ENCODE measurements around the gene IFT27. TPM values are rescaled to one million over a fixed set of nuclear protein-coding genes. Genes with fewer than 3 reads are reported as not detected.

The IFT27 gene
- polyA plus RNA-seq, 1 donor (not counting 4 experiments of a cell fraction or from before 2014, with no cell fraction given) = 18.5 TPM

DNA sequence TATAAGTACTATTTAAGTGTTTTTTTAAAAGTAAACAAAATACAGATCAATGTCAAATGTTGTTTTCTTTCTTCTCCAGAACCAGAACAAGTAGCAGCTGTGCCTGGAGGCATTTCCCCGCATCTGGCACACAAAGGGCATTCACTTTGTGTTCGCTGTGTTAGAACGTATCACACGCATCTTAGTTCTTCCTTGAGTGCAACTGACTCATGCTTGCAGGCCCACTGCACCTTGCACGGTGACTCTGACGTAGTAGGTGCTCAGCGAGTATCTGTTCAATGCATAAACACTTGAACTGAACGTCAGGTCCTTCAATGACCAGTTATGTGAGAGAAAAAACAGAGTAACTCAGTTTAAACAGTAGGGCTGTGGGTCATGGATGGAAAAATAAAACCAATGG, 3.5 kb downstream of the IFT27 start:
- H3K27me3 ChIP-seq (ENCODE audit: control insufficient read depth, extremely low read depth, insufficient read depth, low read length) = no peaks in the 10 kb centered on the region
- no peak overlapping the region for H3K27ac ChIP-seq (ENCODE audit: control insufficient read depth, insufficient read depth, low read length)
- TF ChIP-seq CTCF (optimal IDR thresholded peaks at IDR 0.05 in 1 of 3, IDR thresholded peaks at IDR 0.05 in 1 of 3, conservative IDR thresholded peaks at IDR 0.05 in 1 of 3; ENCODE audit: extremely low read depth in 1 of 3, insufficient read depth in 2 of 3, low read length in 3 of 3) = no peak
- TF ChIP-seq EZH2 (IDR thresholded peaks at IDR 0.05; ENCODE audit: low read length) = no peak
- no peaks in the 10 kb centered on the region for H3K36me3 ChIP-seq (ENCODE audit: control insufficient read depth in 2 of 2, extremely low read depth in 1 of 2, insufficient read depth in 2 of 2, low read length in 2 of 2)
- H3K9ac ChIP-seq (ENCODE audit: control insufficient read depth, extremely low read depth, insufficient read depth, low read length) = no peak overlapping the region
- H3K9me3 ChIP-seq (ENCODE audit: control insufficient read depth, low read depth, low read length) = no peaks in the 10 kb centered on the region
- dilution Hi-C loops (cut with MboI; ENCODE audit: extremely low pct_ligation_motif_present, low sequenced_read_pairs) = loop anchor here (10.0 kb wide), 1 partner anchor 62 kb away; no protein-coding TSS in a partner anchor
- no peak overlapping the region for H3K4me3 ChIP-seq (ENCODE audit: control insufficient read depth in 2 of 3, extremely low read depth in 1 of 3, insufficient read depth in 2 of 3, low read depth in 1 of 3, low read length in 3 of 3)
- no peak overlapping the region for H3K4me2 ChIP-seq (ENCODE audit: control insufficient read depth, extremely low read depth, insufficient read depth, low read depth, low read length)
- H4K20me1 ChIP-seq (ENCODE audit: control insufficient read depth, extremely low read depth, insufficient read depth, low read length) = no peaks in the 10 kb centered on the region
- no peak for FAIRE-seq
- H3K79me2 ChIP-seq (ENCODE audit: control insufficient read depth, insufficient read depth, low read length) = peaks cover 4% of the 10 kb centered on the region
- no peak overlapping the region for H2AFZ ChIP-seq (ENCODE audit: control insufficient read depth, low read length)
- H3K4me1 ChIP-seq (ENCODE audit: control insufficient read depth, extremely low read depth, insufficient read depth, low read length) = peaks cover 11% of the 10 kb centered on the region
- H3K9me1 ChIP-seq (ENCODE audit: control insufficient read depth, extremely low read depth, insufficient read depth, low read length) = peaks cover 4% of the 10 kb centered on the region
- no peak for DNase-seq (ENCODE audit: low read depth, low spot score)

- H4K20me1 ChIP-seq (ENCODE audit: control insufficient read depth, extremely low read depth, insufficient read depth, low read length) = no peaks in the 10 kb centered on the region
- dilution Hi-C loops (cut with MboI; ENCODE audit: extremely low pct_ligation_motif_present, low sequenced_read_pairs) = loop anchor here (10.0 kb wide), 1 partner anchor 63 kb away; no protein-coding TSS in a partner anchor
- DNase-seq (ENCODE audit: low read depth, low spot score) (no peak), FAIRE-seq (no peak)
- no peak overlapping the region for H3K4me3 ChIP-seq (ENCODE audit: control insufficient read depth in 2 of 3, extremely low read depth in 1 of 3, insufficient read depth in 2 of 3, low read depth in 1 of 3, low read length in 3 of 3)
- H3K4me2 ChIP-seq (ENCODE audit: control insufficient read depth, extremely low read depth, insufficient read depth, low read depth, low read length) = no peak overlapping the region
- H3K9me1 ChIP-seq (ENCODE audit: control insufficient read depth, extremely low read depth, insufficient read depth, low read length) = peaks cover 4% of the 10 kb centered on the region
- no peak overlapping the region for H3K9ac ChIP-seq (ENCODE audit: control insufficient read depth, extremely low read depth, insufficient read depth, low read length)
- peaks cover 4% of the 10 kb centered on the region for H3K79me2 ChIP-seq (ENCODE audit: control insufficient read depth, insufficient read depth, low read length)
- no peaks in the 10 kb centered on the region for H3K9me3 ChIP-seq (ENCODE audit: control insufficient read depth, low read depth, low read length)
- no peak overlapping the region for H2AFZ ChIP-seq (ENCODE audit: control insufficient read depth, low read length)
- H3K36me3 ChIP-seq (ENCODE audit: control insufficient read depth in 2 of 2, extremely low read depth in 1 of 2, insufficient read depth in 2 of 2, low read length in 2 of 2) = no peaks in the 10 kb centered on the region
- H3K4me1 ChIP-seq (ENCODE audit: control insufficient read depth, extremely low read depth, insufficient read depth, low read length) = peaks cover 8% of the 10 kb centered on the region
- no peak overlapping the region for H3K27ac ChIP-seq (ENCODE audit: control insufficient read depth, insufficient read depth, low read length)
- TF ChIP-seq CTCF (optimal IDR thresholded peaks at IDR 0.05 in 1 of 3, IDR thresholded peaks at IDR 0.05 in 1 of 3, conservative IDR thresholded peaks at IDR 0.05 in 1 of 3; ENCODE audit: extremely low read depth in 1 of 3, insufficient read depth in 2 of 3, low read length in 3 of 3) (no peak), EZH2 (IDR thresholded peaks at IDR 0.05; ENCODE audit: low read length) (no peak)
- no peaks in the 10 kb centered on the region for H3K27me3 ChIP-seq (ENCODE audit: control insufficient read depth, extremely low read depth, insufficient read depth, low read length)
These were observed 4.4 kb downstream of the IFT27 start for GRCh38 chr22:36771356-36772063.
